Uterus (tissue), 4 donors: Measurements from ENCODE around the gene UFSP1. TPM values are rescaled to one million over a fixed set of nuclear protein-coding genes. Genes with fewer than 3 reads are reported as not detected.
"Not testable (repeated sequence)": the region's sequence is repeated elsewhere in the genome, so short reads cannot be mapped to it uniquely, and the experiment has no call there.

Source experiments
- DNase-seq, 2 donors: peaks; one replicate each; pipeline ENCODE4 v3.0.0-alpha.2; 2019 to 2020
- H3K27ac ChIP-seq, 2 donors: fragments of 200-600 bp; sonication (generic); 1 replicate in 1 of 2; 2 replicates in 1 of 2; pipeline ENCODE4 v1.5.1; 2016 to 2018
- H3K27me3 ChIP-seq, 2 donors: fragments of 200-600 bp; sonication (generic); one replicate each; pipeline ENCODE4 v1.5.1; 2018 to 2019; ENCODE audit warnings: control low read depth in 1 of 2
- H3K36me3 ChIP-seq, 2 donors: fragments of 200-600 bp; sonication (generic); one replicate each; pipeline ENCODE4 v1.5.1; 2019; ENCODE audit warnings: control low read depth in 1 of 2
- H3K4me1 ChIP-seq, 2 donors: fragments of 200-600 bp; sonication (generic); one replicate each; pipeline ENCODE4 v1.5.1; 2018 to 2019; ENCODE audit warnings: control low read depth in 1 of 2
- H3K4me3 ChIP-seq, 2 donors: fragments of 200-600 bp; sonication (generic); 1 replicate in 1 of 2; 2 replicates in 1 of 2; pipeline ENCODE4 v1.5.1; 2018 to 2019; ENCODE audit warnings: mild to moderate bottlenecking in 1 of 2
- H3K9me3 ChIP-seq, 2 donors: fragments of 200-600 bp; sonication (generic); one replicate each; pipeline ENCODE4 v1.5.1; 2019; ENCODE audit warnings: control low read depth in 1 of 2
- CTCF ChIP-seq, 4 experiments: fragments of 200-600 bp in 2 of 4; fragments of 450-650 bp in 2 of 4; sonication (generic) in 2 of 4; IDR thresholded peaks; one replicate each; pipeline ENCODE4 v1.5.1; 2016 to 2019; ENCODE audit warnings: antibody characterized with exemption in 4 of 4, mild to moderate bottlenecking in 2 of 4, moderate library complexity in 1 of 4
- POLR2A ChIP-seq, 2 donors: fragments of 450-650 bp; IDR thresholded peaks; one replicate each; pipeline ENCODE4 v1.6.1; 2016; ENCODE audit warnings: antibody characterized with exemption in 2 of 2, mild to moderate bottlenecking in 1 of 2, moderate library complexity in 1 of 2
- intact Hi-C: fragments of 100-400 bp; cut with DNase I; formaldehyde crosslinking; loops from one replicate; pipeline ENCODE4 v1.15.1; 2023; ENCODE audit warnings: low total_unique reads
- total RNA-seq, 4 donors: library from RNA; depleted of rRNA in 3 of 4; stranded (reverse); fragments of >200 nt in 3 of 4; gene quantifications; one replicate each; pipeline versions ENCODE4 v1.1.0 to v1.2.4, GENCODE V29; 2014 to 2023
- donor health status: DM: yes; HTN: yes; CAD: no.

Gene UFSP1
- total RNA-seq, 4 donors from 2014 or later, result 4.8 to 9.7 (median 5.0) TPM; not detected in 1

DNA sequence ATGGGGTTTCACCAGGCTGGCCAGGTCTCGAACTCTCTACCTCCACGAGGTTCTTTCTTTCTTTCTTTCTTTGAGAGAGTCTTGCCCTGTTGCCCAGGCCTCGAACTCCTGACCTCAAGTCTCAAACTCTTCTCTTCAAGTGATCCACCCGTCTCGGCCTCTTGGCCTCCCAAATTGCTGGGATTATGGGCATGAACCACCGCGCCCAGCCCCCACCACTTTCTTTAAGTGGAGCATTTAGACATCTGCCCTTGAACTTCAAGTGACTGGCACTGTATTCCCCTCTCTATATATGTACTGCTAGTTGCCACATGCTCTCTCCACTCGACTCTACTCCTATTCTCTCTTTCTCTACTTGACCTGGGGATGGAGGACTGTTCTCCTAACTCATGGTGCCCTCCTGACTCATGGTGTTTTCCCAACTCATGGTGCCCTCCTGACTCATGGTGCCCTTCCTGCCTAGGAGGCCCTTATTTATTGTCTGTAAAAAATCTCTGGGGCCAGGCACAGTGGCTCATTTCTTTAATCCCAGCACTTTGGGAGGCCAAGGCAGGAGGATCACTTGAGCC is 25.4 kb upstream of the UFSP1 start:
- Histone ChIP-seq H3K36me3 (no peaks in the 10 kb centered on the region), H3K9me3 (no peaks in the 10 kb centered on the region), H3K4me3 (no peak overlapping the region), H3K4me1 (no peaks in the 10 kb centered on the region), H3K27me3 (no peaks in the 10 kb centered on the region), H3K27ac (no peak overlapping the region)
- intact Hi-C loops, result no loop called here
- no peak for TF ChIP-seq POLR2A (IDR thresholded peaks at IDR 0.05)
- TF ChIP-seq CTCF (IDR thresholded peaks at IDR 0.05), result no peak
- DNase-seq, result no peak

GRCh38 chr7:100914208-100914878 is 24.8 kb upstream of the UFSP1 start:
- Histone ChIP-seq H3K4me1 (no peaks in the 10 kb centered on the region), H3K36me3 (no peaks in the 10 kb centered on the region), H3K27ac (no peak overlapping the region), H3K27me3 (no peaks in the 10 kb centered on the region), H3K9me3 (no peaks in the 10 kb centered on the region), H3K4me3 (no peak overlapping the region)
- DNase-seq, result no peak
- intact Hi-C loops, result no loop called here
- TF ChIP-seq CTCF (IDR thresholded peaks at IDR 0.05) (no peak), POLR2A (IDR thresholded peaks at IDR 0.05) (no peak)

- TF ChIP-seq POLR2A (IDR thresholded peaks at IDR 0.05) (no peak), CTCF (IDR thresholded peaks at IDR 0.05) (no peak)
- Histone ChIP-seq H3K27ac (no peak overlapping the region), H3K4me1 (no peaks in the 10 kb centered on the region), H3K36me3 (no peaks in the 10 kb centered on the region), H3K9me3 (no peaks in the 10 kb centered on the region), H3K27me3 (no peaks in the 10 kb centered on the region), H3K4me3 (no peak overlapping the region)
- intact Hi-C loops, result no loop called here
- DNase-seq, result no peak
These were observed 22.0 kb upstream of the UFSP1 start for GRCh38 chr7:100911484-100911883.

DNA sequence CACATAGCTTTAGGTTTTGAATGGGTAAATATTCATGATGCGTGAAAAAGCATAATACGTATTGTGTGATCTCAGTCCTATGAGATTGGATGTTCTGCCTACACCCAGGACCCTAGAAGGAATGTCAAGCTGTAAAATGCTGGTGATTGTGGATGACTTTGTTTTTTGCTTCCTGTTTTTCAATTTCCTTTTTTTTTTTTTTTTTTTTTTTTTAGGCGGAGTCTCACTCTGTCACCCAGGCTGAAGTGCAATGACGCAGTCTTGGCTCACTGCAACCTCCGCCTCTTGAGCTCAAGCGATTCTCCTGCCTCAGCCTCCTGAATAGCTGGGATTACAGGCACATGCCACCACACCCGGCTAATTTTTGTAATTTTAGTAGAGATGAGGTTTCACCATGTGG is 20.9 kb upstream of the UFSP1 start:
- H3K36me3 ChIP-seq, intact Hi-C loops, H3K4me1 ChIP-seq, H3K27me3 ChIP-seq, H3K9me3 ChIP-seq, DNase-seq, H3K27ac ChIP-seq, H3K4me3 ChIP-seq: not testable (repeated sequence)

GRCh38 chr7:100908512-100908911 is 19.0 kb upstream of the UFSP1 start:
- TF ChIP-seq CTCF (IDR thresholded peaks at IDR 0.05) (no peak), POLR2A (IDR thresholded peaks at IDR 0.05) (no peak)
- intact Hi-C loops, result no loop called here
- H3K27ac ChIP-seq, result no peak overlapping the region

More at GRCh38 chr7:100908512-100908911, 19.0 kb upstream of the UFSP1 start:
- Histone ChIP-seq H3K27me3 (no peaks in the 10 kb centered on the region), H3K4me1 (no peaks in the 10 kb centered on the region), H3K4me3 (no peak overlapping the region), H3K9me3 (no peaks in the 10 kb centered on the region), H3K36me3 (no peaks in the 10 kb centered on the region)
- no peak for DNase-seq
